HL-60/S4 (cell line): ENCODE data around the gene PCYT2.

ENCODE experiments used
- in situ Hi-C: fragments of 300-500 bp; cut with MboI; formaldehyde crosslinking; loops from 2 replicates; pipeline ENCODE4 v1.14.3; 2022; ENCODE audit warnings: low sequenced_read_pairs

PCYT2 gene

GRCh38 chr17:81944858-81945257 lies 33.7 kb upstream of the PCYT2 start:
- in situ Hi-C loops: no loop called here

GRCh38 chr17:81942167-81942553 lies 31.0 kb upstream of the PCYT2 start:
- in situ Hi-C loops: no loop called here

GRCh38 chr17:81941484-81942166 lies 30.4 kb upstream of the PCYT2 start:
- in situ Hi-C loops: no loop called here

- in situ Hi-C loops: no loop called here
These were observed 29.6 kb upstream of the PCYT2 start for GRCh38 chr17:81940538-81941483.

GRCh38 chr17:81939881-81940385 lies 28.7 kb upstream of the PCYT2 start:
- in situ Hi-C loops: no loop called here

GRCh38 chr17:81939218-81939617 lies 28.0 kb upstream of the PCYT2 start:
- in situ Hi-C loops: no loop called here

GRCh38 chr17:81935709-81936084 lies 24.5 kb upstream of the PCYT2 start:
- in situ Hi-C loops: no loop called here

GRCh38 chr17:81934850-81935708 lies 23.9 kb upstream of the PCYT2 start:
- in situ Hi-C loops: no loop called here

GRCh38 chr17:81934098-81934757 lies 23.0 kb upstream of the PCYT2 start:
- in situ Hi-C loops: no loop called here

- in situ Hi-C loops: no loop called here
These were observed 22.0 kb upstream of the PCYT2 start for GRCh38 chr17:81933178-81933699.

GRCh38 chr17:81932333-81932983 lies 21.3 kb upstream of the PCYT2 start:
- in situ Hi-C loops: no loop called here

- in situ Hi-C loops: no loop called here
These were observed 20.5 kb upstream of the PCYT2 start for GRCh38 chr17:81931557-81932332.

- in situ Hi-C loops: no loop called here
These were observed 20.0 kb upstream of the PCYT2 start for GRCh38 chr17:81931189-81931556.

GRCh38 chr17:81930142-81931125 lies 19.2 kb upstream of the PCYT2 start:
- in situ Hi-C loops: no loop called here

GRCh38 chr17:81929253-81930141 lies 18.3 kb upstream of the PCYT2 start:
- in situ Hi-C loops: no loop called here

- in situ Hi-C loops: no loop called here
These were observed 17.5 kb upstream of the PCYT2 start for GRCh38 chr17:81928544-81929252.
